ENCODE data around the gene C10orf71.

GRCh38 chr10:49375611-49376010, 76.6 kb downstream of the C10orf71 start:
- TF ChIP-seq, protein P1, sequence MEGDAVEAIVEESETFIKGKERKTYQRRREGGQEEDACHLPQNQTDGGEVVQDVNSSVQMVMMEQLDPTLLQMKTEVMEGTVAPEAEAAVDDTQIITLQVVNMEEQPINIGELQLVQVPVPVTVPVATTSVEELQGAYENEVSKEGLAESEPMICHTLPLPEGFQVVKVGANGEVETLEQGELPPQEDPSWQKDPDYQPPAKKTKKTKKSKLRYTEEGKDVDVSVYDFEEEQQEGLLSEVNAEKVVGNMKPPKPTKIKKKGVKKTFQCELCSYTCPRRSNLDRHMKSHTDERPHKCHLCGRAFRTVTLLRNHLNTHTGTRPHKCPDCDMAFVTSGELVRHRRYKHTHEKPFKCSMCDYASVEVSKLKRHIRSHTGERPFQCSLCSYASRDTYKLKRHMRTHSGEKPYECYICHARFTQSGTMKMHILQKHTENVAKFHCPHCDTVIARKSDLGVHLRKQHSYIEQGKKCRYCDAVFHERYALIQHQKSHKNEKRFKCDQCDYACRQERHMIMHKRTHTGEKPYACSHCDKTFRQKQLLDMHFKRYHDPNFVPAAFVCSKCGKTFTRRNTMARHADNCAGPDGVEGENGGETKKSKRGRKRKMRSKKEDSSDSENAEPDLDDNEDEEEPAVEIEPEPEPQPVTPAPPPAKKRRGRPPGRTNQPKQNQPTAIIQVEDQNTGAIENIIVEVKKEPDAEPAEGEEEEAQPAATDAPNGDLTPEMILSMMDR (IDR thresholded peaks at IDR 0.05; ENCODE audit: low read length): no peak
- no peak for TF ChIP-seq EZH2 (IDR thresholded peaks at IDR 0.05; ENCODE audit: borderline replicate concordance, low read length)

All from OCI-LY1 (cell line).